HEK293T (cell line): ENCODE data around the gene NHSL1.

Experiments used
- ARNT ChIP-seq: fragments of 450-650 bp; IDR thresholded peaks from 2 replicates; pipeline ENCODE4 v1.6.1; 2017; ENCODE audit warnings: mild to moderate bottlenecking
- FOXA1 ChIP-seq: fragments of 450-650 bp; IDR thresholded peaks from 2 replicates; pipeline ENCODE4 v1.6.1; 2016; ENCODE audit warnings: mild to moderate bottlenecking
- LEF1 ChIP-seq: fragments of 450-650 bp; IDR thresholded peaks from 2 replicates; pipeline ENCODE4 v1.6.1; 2017; ENCODE audit warnings: mild to moderate bottlenecking, borderline replicate concordance
- NFRKB ChIP-seq: fragments of 450-650 bp; IDR thresholded peaks from 2 replicates; pipeline ENCODE4 v1.6.1; 2016; ENCODE audit warnings: mild to moderate bottlenecking, moderate library complexity
- SP1 ChIP-seq: fragments of 450-650 bp; IDR thresholded peaks from 2 replicates; pipeline ENCODE4 v1.6.1; 2017
- ZNF384 ChIP-seq: fragments of 450-650 bp; IDR thresholded peaks from 2 replicates; pipeline ENCODE4 v1.6.1; 2016

DNA sequence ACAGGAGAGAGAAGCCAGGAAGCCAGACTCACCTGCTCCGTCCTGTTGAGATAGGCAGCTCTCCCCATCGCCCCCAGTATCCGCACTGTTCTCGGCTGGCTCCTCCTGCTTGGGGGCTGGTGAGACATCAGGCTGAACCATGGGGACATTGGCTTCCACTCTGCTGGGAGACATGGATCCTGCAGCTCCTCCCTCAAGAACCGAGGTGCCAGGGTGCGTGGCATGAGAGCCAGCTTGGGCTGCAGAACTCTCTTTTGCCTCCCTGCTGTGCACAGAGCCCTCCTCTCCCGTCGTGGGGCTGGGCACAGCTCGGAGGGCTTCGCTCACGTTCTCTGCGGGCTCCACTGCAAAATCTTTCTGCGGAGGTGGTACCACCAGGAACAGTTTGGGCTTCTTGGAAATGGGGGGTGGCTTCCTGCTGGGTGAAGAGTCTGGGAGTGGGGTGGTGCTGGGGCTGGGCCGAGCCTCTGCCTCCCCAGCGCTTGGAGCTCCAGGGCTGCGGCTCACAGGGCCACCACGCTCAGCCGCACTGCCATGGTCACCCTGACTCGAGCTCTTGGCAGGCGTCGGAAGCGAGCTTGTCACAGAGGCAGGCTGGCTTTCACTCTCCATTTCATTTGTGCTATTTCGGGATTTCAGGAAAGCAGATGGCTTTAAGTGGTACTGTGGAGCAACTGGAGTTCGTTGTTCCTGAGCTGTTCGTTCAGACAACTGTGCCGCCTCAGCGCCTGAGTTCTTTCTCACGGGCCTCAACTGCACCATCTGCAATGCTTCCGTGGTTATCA, 68.7 kb downstream of the NHSL1 start:
- TF ChIP-seq SP1 (no peak), ARNT (no peak), LEF1 (no peak), FOXA1 (no peak), NFRKB (no peak), ZNF384 (no peak)
